WERI-Rb-1 (cell line): ENCODE results near the gene BZW2.

Experiments used
- DNase-seq: peaks from one replicate; pipeline ENCODE4 v3.0.0-alpha.2; 2020
- H3K27ac ChIP-seq: fragments of 250-450 bp; sonication (Bioruptor Pico); 2 replicates; pipeline ENCODE4 v1.5.1; 2020; ENCODE audit warnings: mild to moderate bottlenecking, moderate library complexity
- H3K27me3 ChIP-seq: fragments of 250-450 bp; sonication (Bioruptor Pico); 2 replicates; pipeline ENCODE4 v1.5.1; 2021; ENCODE audit warnings: mild to moderate bottlenecking, low read depth, moderate library complexity; ENCODE audit not compliant: insufficient read depth, severe bottlenecking
- H3K36me3 ChIP-seq: fragments of 250-450 bp; sonication (Bioruptor Pico); 2 replicates; pipeline ENCODE4 v1.5.1; 2020; ENCODE audit warnings: mild to moderate bottlenecking, moderate library complexity
- H3K4me3 ChIP-seq: 2 replicates; pipeline ENCODE4 v1.5.1; 2011; ENCODE audit warnings: low read depth, mild to moderate bottlenecking, control low read depth, low read length
- H3K9me3 ChIP-seq: fragments of 250-450 bp; sonication (Bioruptor Pico); 2 replicates; pipeline ENCODE4 v1.5.1; 2021; ENCODE audit warnings: mild to moderate bottlenecking, moderate library complexity; ENCODE audit not compliant: severe bottlenecking
- TF ChIP-seq, protein P1 (sequence below): IDR thresholded peaks from 2 replicates; pipeline ENCODE4 v1.5.1; 2011; ENCODE audit warnings: low read depth, mild to moderate bottlenecking, control low read depth, inconsistent platforms, low read length

BZW2 gene

GRCh38 chr7:16718111-16718656, 72.2 kb downstream of the BZW2 start:
- Histone ChIP-seq H3K4me3 (no peak overlapping the region), H3K9me3 (no peaks in the 10 kb centered on the region), H3K27me3 (no peaks in the 10 kb centered on the region), H3K27ac (no peak overlapping the region), H3K36me3 (no peaks in the 10 kb centered on the region)
- TF ChIP-seq, protein P1, sequence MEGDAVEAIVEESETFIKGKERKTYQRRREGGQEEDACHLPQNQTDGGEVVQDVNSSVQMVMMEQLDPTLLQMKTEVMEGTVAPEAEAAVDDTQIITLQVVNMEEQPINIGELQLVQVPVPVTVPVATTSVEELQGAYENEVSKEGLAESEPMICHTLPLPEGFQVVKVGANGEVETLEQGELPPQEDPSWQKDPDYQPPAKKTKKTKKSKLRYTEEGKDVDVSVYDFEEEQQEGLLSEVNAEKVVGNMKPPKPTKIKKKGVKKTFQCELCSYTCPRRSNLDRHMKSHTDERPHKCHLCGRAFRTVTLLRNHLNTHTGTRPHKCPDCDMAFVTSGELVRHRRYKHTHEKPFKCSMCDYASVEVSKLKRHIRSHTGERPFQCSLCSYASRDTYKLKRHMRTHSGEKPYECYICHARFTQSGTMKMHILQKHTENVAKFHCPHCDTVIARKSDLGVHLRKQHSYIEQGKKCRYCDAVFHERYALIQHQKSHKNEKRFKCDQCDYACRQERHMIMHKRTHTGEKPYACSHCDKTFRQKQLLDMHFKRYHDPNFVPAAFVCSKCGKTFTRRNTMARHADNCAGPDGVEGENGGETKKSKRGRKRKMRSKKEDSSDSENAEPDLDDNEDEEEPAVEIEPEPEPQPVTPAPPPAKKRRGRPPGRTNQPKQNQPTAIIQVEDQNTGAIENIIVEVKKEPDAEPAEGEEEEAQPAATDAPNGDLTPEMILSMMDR, result no peak
- DNase-seq, result no peak

DNA sequence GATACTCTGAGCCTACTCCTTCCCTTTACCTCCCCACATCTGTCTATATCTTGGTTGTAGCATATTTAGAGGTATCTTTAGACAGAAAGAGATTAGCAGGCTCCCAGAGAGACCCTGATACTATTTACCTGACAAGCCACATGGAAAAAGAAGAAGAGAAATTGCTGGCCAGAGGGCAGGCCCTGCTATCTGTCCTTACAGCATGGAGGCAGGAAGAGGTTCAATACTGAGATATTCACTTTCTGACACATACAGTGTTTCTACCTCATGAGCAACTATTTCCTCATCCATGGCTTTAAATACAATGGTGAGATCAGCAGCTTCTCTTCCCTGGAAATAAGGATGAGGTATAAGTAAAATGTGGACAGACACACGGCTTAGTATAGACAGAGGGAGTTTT, 73.7 kb downstream of the BZW2 start:
- TF ChIP-seq, protein P1, result no peak
- Histone ChIP-seq H3K36me3 (no peaks in the 10 kb centered on the region), H3K9me3 (no peaks in the 10 kb centered on the region), H3K27ac (no peak overlapping the region), H3K27me3 (no peaks in the 10 kb centered on the region), H3K4me3 (no peak overlapping the region)
- no peak for DNase-seq

DNA sequence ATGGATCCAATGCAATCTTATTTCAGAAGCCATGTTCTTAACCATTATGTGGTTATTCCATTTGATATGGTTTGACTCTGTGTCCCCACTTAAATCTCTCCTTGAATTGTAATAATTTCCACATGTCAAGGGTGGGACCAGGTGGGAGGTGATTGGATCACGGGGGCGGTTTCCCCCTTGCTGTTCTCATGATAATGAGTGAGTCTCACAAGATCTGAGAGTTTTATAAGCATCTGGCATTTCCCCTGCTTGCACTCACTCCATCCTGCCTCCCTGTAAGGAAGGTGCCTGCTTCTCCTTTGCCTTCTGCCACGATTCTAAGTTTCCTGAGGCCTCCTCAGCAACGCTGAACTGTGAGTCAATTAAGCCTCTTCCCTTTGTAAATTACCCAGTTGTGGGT, 75.6 kb downstream of the BZW2 start:
- H3K36me3 ChIP-seq, result no peaks in the 10 kb centered on the region
- no peak for DNase-seq
- TF ChIP-seq, protein P1, result no peak
- H3K9me3 ChIP-seq, result no peaks in the 10 kb centered on the region
- H3K4me3 ChIP-seq, result no peak overlapping the region
- H3K27ac ChIP-seq, result no peak overlapping the region
- H3K27me3 ChIP-seq, result no peaks in the 10 kb centered on the region

DNA sequence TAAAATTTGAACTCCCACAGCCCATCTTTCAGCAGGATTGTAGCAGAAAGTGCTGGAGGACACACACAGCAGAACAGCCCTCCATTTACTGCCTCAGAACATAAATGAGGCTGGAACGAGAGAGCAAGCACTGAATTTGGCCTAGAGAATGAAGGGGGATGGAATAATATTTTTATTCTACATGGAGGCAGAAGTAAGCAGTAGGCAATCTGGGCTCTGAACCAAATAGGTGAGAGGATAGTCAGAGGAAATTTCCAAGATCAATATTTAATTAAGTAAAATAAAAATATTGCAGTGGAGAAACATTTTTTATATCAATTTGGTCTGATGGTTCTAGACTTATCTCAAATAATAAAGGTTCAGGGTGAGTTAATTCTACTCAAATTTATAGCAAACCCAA, 78.4 kb downstream of the BZW2 start:
- H3K27me3 ChIP-seq, result no peaks in the 10 kb centered on the region
- no peaks in the 10 kb centered on the region for H3K9me3 ChIP-seq
- TF ChIP-seq, protein P1, result no peak
- H3K4me3 ChIP-seq, result no peak overlapping the region
- no peak overlapping the region for H3K27ac ChIP-seq
- no peaks in the 10 kb centered on the region for H3K36me3 ChIP-seq
- DNase-seq, result no peak

- Histone ChIP-seq H3K9me3 (no peaks in the 10 kb centered on the region), H3K27ac (no peak overlapping the region), H3K36me3 (no peaks in the 10 kb centered on the region), H3K27me3 (no peaks in the 10 kb centered on the region), H3K4me3 (no peak overlapping the region)
- DNase-seq, result no peak
- TF ChIP-seq, protein P1, result no peak
These were observed 80.2 kb downstream of the BZW2 start for GRCh38 chr7:16726189-16726588.

GRCh38 chr7:16727736-16728135, 81.8 kb downstream of the BZW2 start:
- TF ChIP-seq, protein P1, result no peak
- DNase-seq, result no peak
- no peaks in the 10 kb centered on the region for H3K9me3 ChIP-seq
- H3K27ac ChIP-seq, result no peak overlapping the region
- H3K27me3 ChIP-seq, result no peaks in the 10 kb centered on the region
- no peak overlapping the region for H3K4me3 ChIP-seq
- H3K36me3 ChIP-seq, result no peaks in the 10 kb centered on the region
